ENCODE results near the gene LCN12.

LCN12 gene

GRCh38 chr9:136968333-136969127, 16.5 kb downstream of the LCN12 start:
- no peak for DNase-seq (ENCODE audit: extremely low read depth, low read depth)
- H3K4me3 ChIP-seq (replicated peaks; ENCODE audit: low read depth, low read length), result no peak overlapping the region
- TF ChIP-seq CTCF (IDR thresholded peaks at IDR 0.05; ENCODE audit: low read depth, low read length, missing control alignments), result no peak

- no peak for DNase-seq (ENCODE audit: extremely low read depth, low read depth)
- no peak for TF ChIP-seq CTCF (IDR thresholded peaks at IDR 0.05; ENCODE audit: low read depth, low read length, missing control alignments)
- H3K4me3 ChIP-seq (replicated peaks; ENCODE audit: low read depth, low read length), result no peak overlapping the region
Measured at GRCh38 chr9:136969150-136969549, 17.1 kb downstream of the LCN12 start.

- no peak for DNase-seq (ENCODE audit: extremely low read depth, low read depth)
- TF ChIP-seq CTCF (IDR thresholded peaks at IDR 0.05; ENCODE audit: low read depth, low read length, missing control alignments), result no peak
- H3K4me3 ChIP-seq (replicated peaks; ENCODE audit: low read depth, low read length), result no peak overlapping the region
Measured at GRCh38 chr9:136969774-136970173, 17.7 kb downstream of the LCN12 start.

- no peak for TF ChIP-seq CTCF (IDR thresholded peaks at IDR 0.05; ENCODE audit: low read depth, low read length, missing control alignments)
Measured at GRCh38 chr9:136970361-136970760, 18.3 kb downstream of the LCN12 start.

GRCh38 chr9:136971746-136972145, 19.7 kb downstream of the LCN12 start:
- no peak overlapping the region for H3K4me3 ChIP-seq (replicated peaks; ENCODE audit: low read depth, low read length)
- no peak for TF ChIP-seq CTCF (IDR thresholded peaks at IDR 0.05; ENCODE audit: low read depth, low read length, missing control alignments)
- DNase-seq (ENCODE audit: extremely low read depth, low read depth), result no peak

More at GRCh38 chr9:136970361-136970760, 18.3 kb downstream of the LCN12 start:
- no peak for DNase-seq (ENCODE audit: extremely low read depth, low read depth)
- no peak overlapping the region for H3K4me3 ChIP-seq (replicated peaks; ENCODE audit: low read depth, low read length)

GRCh38 chr9:136972335-136972734, 20.3 kb downstream of the LCN12 start:
- no peak overlapping the region for H3K4me3 ChIP-seq (replicated peaks; ENCODE audit: low read depth, low read length)
- TF ChIP-seq CTCF (IDR thresholded peaks at IDR 0.05; ENCODE audit: low read depth, low read length, missing control alignments), result no peak
- DNase-seq (ENCODE audit: extremely low read depth, low read depth), result no peak

All from HFF-Myc (cell line).